Measurements from ENCODE around the gene CCR3. TPM values are rescaled to one million over a fixed set of nuclear protein-coding genes. Genes with fewer than 3 reads are reported as not detected.

CCR3 gene
- total RNA-seq, 1 donor = not detected

DNA sequence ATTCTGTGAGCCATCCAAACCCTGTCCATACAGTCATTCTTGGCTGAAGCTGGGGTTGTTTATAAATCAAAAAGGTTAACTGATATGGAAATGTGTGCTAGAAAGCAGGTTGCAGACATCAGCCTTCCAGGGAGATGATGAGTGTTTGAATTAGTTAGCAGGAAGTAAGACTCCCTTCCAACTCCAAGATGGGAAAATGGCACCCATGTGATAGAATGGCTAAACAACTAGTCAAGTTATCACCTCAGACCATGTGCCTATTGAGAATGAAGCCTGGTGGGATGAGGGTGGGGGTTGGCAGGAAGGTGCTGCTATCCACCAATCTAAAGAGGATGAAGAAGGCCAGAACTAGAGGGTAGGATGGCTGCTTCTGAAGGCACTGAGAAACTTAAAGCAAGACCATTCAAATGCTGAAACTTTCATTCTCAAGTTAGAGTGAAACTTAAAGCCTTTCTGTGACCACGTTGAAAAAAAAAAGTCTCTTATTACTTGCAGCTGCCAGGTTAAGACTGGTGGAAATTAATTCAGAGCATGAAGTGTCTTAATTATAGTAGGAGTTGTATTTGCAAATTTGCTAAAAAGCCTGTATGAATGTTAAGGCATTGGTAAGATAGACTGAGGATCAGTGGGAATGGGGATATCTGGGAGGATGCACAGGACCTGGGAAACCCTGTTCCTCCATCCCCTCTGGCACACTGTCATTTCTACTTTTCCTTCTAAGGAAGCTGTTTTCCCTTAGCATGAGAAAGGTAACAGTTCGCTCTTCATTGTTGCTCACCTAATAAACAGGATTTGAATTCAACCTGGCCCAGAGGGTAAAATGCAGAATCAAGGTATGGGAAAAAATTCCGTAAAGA is 36.8 kb downstream of the CCR3 start:
- H3K4me3 ChIP-seq (ENCODE audit: low read depth, low read length) = no peak overlapping the region
- no peak for DNase-seq (ENCODE audit: low read depth)
- TF ChIP-seq, protein P1, sequence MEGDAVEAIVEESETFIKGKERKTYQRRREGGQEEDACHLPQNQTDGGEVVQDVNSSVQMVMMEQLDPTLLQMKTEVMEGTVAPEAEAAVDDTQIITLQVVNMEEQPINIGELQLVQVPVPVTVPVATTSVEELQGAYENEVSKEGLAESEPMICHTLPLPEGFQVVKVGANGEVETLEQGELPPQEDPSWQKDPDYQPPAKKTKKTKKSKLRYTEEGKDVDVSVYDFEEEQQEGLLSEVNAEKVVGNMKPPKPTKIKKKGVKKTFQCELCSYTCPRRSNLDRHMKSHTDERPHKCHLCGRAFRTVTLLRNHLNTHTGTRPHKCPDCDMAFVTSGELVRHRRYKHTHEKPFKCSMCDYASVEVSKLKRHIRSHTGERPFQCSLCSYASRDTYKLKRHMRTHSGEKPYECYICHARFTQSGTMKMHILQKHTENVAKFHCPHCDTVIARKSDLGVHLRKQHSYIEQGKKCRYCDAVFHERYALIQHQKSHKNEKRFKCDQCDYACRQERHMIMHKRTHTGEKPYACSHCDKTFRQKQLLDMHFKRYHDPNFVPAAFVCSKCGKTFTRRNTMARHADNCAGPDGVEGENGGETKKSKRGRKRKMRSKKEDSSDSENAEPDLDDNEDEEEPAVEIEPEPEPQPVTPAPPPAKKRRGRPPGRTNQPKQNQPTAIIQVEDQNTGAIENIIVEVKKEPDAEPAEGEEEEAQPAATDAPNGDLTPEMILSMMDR (IDR thresholded peaks at IDR 0.05; ENCODE audit: insufficient read depth, low read depth, low read length) = no peak

DNA sequence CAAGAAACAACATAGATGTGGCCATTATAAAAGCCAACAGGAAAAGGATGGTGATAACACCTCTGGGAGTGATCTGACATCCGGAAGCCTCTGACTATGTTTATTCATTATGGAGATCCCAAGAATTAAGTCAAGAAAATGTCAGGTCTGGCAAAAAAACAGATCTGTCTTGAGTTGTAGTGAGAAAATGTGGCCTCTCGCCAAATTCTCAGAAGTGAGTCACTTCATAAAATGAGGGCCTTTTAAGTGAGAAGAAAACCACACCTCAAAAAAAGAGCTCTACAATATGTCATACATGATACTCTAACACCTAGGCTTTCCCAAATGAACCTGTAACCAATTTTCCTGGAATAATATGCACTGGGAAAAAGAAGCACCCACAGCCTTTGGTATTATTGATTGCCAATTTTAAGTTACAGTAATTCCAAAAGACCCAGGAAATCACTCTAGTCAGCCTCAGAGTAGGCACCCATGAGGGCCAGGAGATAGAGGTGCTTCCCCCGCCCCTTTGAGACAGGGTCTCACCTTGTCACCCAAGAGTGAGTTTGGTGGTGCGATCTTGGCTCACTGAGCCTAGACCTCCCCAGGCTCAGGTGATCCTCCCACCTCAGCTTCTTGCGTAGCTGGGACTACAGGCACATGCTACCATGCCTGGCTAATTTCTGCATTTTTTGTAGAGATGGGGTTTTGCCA is 38.0 kb downstream of the CCR3 start:
- TF ChIP-seq, protein P1 (IDR thresholded peaks at IDR 0.05; ENCODE audit: insufficient read depth, low read depth, low read length) = no peak

DNA sequence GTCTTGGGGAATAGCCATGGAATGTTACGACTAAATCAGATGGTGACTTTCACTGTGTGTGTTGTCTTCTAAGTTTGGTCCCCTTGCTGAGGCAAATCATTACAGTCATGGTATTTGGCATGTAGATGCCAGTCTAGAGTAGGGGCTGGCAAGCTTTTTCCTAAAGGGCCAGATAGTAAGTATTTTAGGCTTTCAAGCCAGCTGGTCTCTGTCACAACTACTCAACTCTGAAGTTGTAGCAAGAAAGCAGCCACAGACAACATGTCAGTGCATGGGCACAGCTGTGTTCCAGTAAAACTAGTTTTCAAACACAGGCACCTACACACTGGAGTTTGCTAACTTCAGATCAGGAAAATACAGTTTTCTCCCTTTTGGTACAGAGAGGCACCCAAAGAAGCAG is 39.3 kb downstream of the CCR3 start:
- DNase-seq (ENCODE audit: low read depth) = no peak
- TF ChIP-seq, protein P1 (IDR thresholded peaks at IDR 0.05; ENCODE audit: insufficient read depth, low read depth, low read length) = no peak
- H3K4me3 ChIP-seq (ENCODE audit: low read depth, low read length) = no peak overlapping the region

More for the DNA sequence above, 38.0 kb downstream of the CCR3 start:
- H3K4me3 ChIP-seq (ENCODE audit: low read depth, low read length) = no peak overlapping the region
- peak; percentile 59 for DNase-seq (ENCODE audit: low read depth)

DNA sequence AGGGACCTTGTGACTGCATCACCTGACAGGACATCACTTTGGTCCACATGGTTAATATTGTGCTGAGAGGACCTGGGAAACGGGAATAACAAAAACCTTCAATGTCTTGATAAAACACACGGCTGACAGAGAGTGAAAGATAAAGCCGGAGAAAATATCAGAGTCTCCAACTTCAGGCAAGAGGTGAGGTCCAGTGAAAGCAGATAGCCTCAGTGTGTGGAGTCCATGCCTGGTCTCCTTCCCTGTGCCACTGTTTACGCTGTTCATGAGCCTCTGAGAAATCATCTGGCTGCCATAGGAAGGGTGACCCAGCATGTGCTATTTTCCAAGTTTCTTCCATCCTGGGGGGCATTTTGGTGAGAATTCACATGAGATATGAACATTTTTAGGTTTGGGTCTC is 39.8 kb downstream of the CCR3 start:
- DNase-seq (ENCODE audit: low read depth) = no peak
- no peak overlapping the region for H3K4me3 ChIP-seq (ENCODE audit: low read depth, low read length)
- TF ChIP-seq, protein P1 (IDR thresholded peaks at IDR 0.05; ENCODE audit: insufficient read depth, low read depth, low read length) = no peak

DNA sequence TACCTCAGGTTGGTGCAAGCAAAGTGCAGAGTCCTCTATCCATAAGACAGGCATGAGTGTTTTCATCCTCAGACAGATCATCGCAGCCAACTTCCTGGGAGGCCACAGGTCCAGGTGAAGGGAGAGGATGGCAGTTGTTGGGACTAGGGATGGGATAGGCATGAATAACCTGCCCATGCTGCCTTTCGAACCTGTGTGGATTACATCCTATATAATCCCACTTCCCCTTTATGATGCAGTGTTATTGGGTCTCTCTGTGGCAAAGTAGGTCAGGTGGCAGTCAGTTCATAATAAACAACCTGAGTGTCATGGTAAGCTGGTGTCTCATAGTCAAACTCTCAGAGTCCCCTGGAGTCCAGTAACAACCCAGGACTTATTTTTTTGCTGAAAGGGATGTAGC is 40.4 kb downstream of the CCR3 start:
- no peak overlapping the region for H3K4me3 ChIP-seq (ENCODE audit: low read depth, low read length)
- DNase-seq (ENCODE audit: low read depth) = no peak
- TF ChIP-seq, protein P1 (IDR thresholded peaks at IDR 0.05; ENCODE audit: insufficient read depth, low read depth, low read length) = no peak

DNA sequence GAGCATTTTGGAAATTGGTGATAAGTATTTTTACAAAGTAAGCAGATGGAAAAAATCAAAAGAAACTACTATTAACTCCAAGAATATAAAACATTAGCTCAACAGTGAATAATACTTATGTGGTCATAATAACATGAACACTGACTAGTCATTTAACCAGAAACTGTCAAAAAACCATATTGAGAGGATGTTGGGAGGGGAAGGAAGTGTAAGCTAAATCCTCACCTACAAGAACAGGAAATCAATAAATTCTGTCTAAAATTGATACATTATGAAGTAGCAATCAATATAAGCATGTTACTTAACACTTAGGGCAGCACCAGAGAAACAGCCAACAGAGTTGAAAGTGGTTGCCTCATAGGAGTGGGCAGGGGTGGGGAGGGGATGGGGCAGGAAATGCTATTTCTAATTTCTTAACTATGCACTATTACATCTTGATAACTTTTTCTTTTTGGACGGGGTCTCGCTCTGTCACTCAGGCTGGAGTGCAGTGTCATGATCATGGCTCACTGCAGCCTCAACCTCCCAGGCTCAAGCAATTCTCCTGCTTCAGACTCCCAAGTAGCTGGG is 41.7 kb downstream of the CCR3 start:
- TF ChIP-seq, protein P1 (IDR thresholded peaks at IDR 0.05; ENCODE audit: insufficient read depth, low read depth, low read length) = no peak
- DNase-seq (ENCODE audit: low read depth) = no peak
- no peak overlapping the region for H3K4me3 ChIP-seq (ENCODE audit: low read depth, low read length)

All from fibroblast of villous mesenchyme (primary cell).